OCI-LY3 (cell line): ENCODE measurements around the gene MYCBP2.

Experiments
- H2AFZ ChIP-seq: fragments of 200-600, 300-600 bp; shearing (Covaris generic); 2 replicates; pipeline ENCODE4 v1.6.0; 2014; ENCODE audit warnings: antibody characterized with exemption, low read depth, low read length
- H3K27ac ChIP-seq: fragments of 200-600, 300-600 bp; sonication (generic); 2 replicates; pipeline ENCODE4 v1.5.1; 2014; ENCODE audit warnings: mild to moderate bottlenecking, low read length, moderate library complexity, mixed read lengths
- H3K27me3 ChIP-seq: fragments of 200-600, 300-600 bp; sonication (generic); 2 replicates; pipeline ENCODE4 v1.6.1; 2014; ENCODE audit warnings: low read depth, low read length, mixed read lengths
- H3K36me3 ChIP-seq: fragments of 200-600, 300-600 bp; sonication (generic); replicated peaks from 2 replicates; pipeline ENCODE3; 2014; ENCODE audit warnings: low read depth, low read length, mixed read lengths
- H3K4me1 ChIP-seq: fragments of 300-600, 200-600 bp; sonication (generic); 2 replicates; pipeline ENCODE4 v1.6.1; 2014; ENCODE audit warnings: low read length, mixed read lengths
- H3K4me2 ChIP-seq: fragments of 200-600, 300-600 bp; sonication (generic); 2 replicates; pipeline ENCODE4 v1.6.1; 2014; ENCODE audit warnings: low read length, mixed read lengths
- H3K4me3 ChIP-seq: fragments of 300-600, 200-600 bp; sonication (generic); 2 replicates; pipeline ENCODE4 v1.5.1; 2014; ENCODE audit warnings: antibody characterized with exemption, mild to moderate bottlenecking, low read length, moderate library complexity
- H3K79me2 ChIP-seq: fragments of 300-600, 200-600 bp; shearing (Covaris generic); 2 replicates; pipeline ENCODE4 v1.6.1; 2014; ENCODE audit warnings: mild to moderate bottlenecking, low read length, mixed read lengths
- H3K9ac ChIP-seq: fragments of 300-600, 200-600 bp; shearing (Covaris generic); 2 replicates; pipeline ENCODE4 v1.6.0; 2014; ENCODE audit warnings: mild to moderate bottlenecking, low read length, moderate library complexity
- H3K9me3 ChIP-seq: fragments of 200-600, 300-600 bp; shearing (Covaris generic); 2 replicates; pipeline ENCODE4 v1.6.1; 2014; ENCODE audit warnings: low read length, mixed read lengths; ENCODE audit not compliant: insufficient read depth
- H4K20me1 ChIP-seq: fragments of 200-600, 300-600 bp; sonication (generic); 2 replicates; pipeline ENCODE4 v1.6.1; 2016; ENCODE audit warnings: low read length, mixed read lengths; ENCODE audit not compliant: insufficient read depth
- CTCF ChIP-seq: fragments of 200-600, 300-600 bp; sonication (generic); IDR thresholded peaks from 2 replicates; pipeline ENCODE4 v1.5.1; 2014; ENCODE audit warnings: antibody characterized with exemption, low read length, low read depth
- EZH2phosphoT487 ChIP-seq: fragments of 200-600 bp; shearing (Covaris generic); IDR thresholded peaks from 2 replicates; pipeline ENCODE4 v1.6.1; 2018; ENCODE audit warnings: antibody characterized with exemption, mixed run types, low read depth

Gene MYCBP2

GRCh38 chr13:77168237-77168636, 158.7 kb downstream of the MYCBP2 start:
- H3K4me1 ChIP-seq, result no peaks in the 10 kb centered on the region
- peaks cover 65% of the 10 kb centered on the region for H3K36me3 ChIP-seq
- H3K27ac ChIP-seq, result no peak overlapping the region

GRCh38 chr13:77150651-77151050, 176.2 kb downstream of the MYCBP2 start:
- Histone ChIP-seq H3K9me3 (no peaks in the 10 kb centered on the region), H3K9ac (no peak overlapping the region), H3K4me3 (no peak overlapping the region), H4K20me1 (no peaks in the 10 kb centered on the region), H3K27me3 (no peaks in the 10 kb centered on the region), H3K36me3 (peaks cover 22% of the 10 kb centered on the region), H3K4me1 (peaks cover 2% of the 10 kb centered on the region), H2AFZ (no peak overlapping the region), H3K79me2 (no peaks in the 10 kb centered on the region), H3K4me2 (no peak overlapping the region), H3K27ac (no peak overlapping the region)
- no peak for TF ChIP-seq EZH2phosphoT487
- no peak for TF ChIP-seq CTCF

More at GRCh38 chr13:77168237-77168636, 158.7 kb downstream of the MYCBP2 start:
- no peak overlapping the region for H2AFZ ChIP-seq
- no peaks in the 10 kb centered on the region for H3K79me2 ChIP-seq
- H3K9ac ChIP-seq, result no peak overlapping the region
- no peaks in the 10 kb centered on the region for H3K9me3 ChIP-seq
- H4K20me1 ChIP-seq, result no peaks in the 10 kb centered on the region
- no peak overlapping the region for H3K4me3 ChIP-seq
- no peak overlapping the region for H3K4me2 ChIP-seq
- TF ChIP-seq CTCF (no peak), EZH2phosphoT487 (no peak)
- H3K27me3 ChIP-seq, result no peaks in the 10 kb centered on the region

- H3K9ac ChIP-seq, result no peak overlapping the region
- no peaks in the 10 kb centered on the region for H3K9me3 ChIP-seq
- no peak overlapping the region for H3K4me2 ChIP-seq
- no peaks in the 10 kb centered on the region for H4K20me1 ChIP-seq
- no peaks in the 10 kb centered on the region for H3K27me3 ChIP-seq
- no peaks in the 10 kb centered on the region for H3K4me1 ChIP-seq
- H2AFZ ChIP-seq, result no peak overlapping the region
- peaks cover 43% of the 10 kb centered on the region for H3K36me3 ChIP-seq
- no peak for TF ChIP-seq CTCF
- TF ChIP-seq EZH2phosphoT487, result no peak
- no peak overlapping the region for H3K27ac ChIP-seq
- H3K4me3 ChIP-seq, result no peak overlapping the region
- H3K79me2 ChIP-seq, result no peaks in the 10 kb centered on the region
Measured at GRCh38 chr13:77143431-77143830, 183.5 kb downstream of the MYCBP2 start.

GRCh38 chr13:77139306-77139705, 187.6 kb downstream of the MYCBP2 start:
- H3K4me2 ChIP-seq, result no peak overlapping the region
- H3K4me1 ChIP-seq, result no peaks in the 10 kb centered on the region
- no peak overlapping the region for H3K27ac ChIP-seq
- H3K9me3 ChIP-seq, result no peaks in the 10 kb centered on the region
- H3K27me3 ChIP-seq, result no peaks in the 10 kb centered on the region
- no peaks in the 10 kb centered on the region for H3K79me2 ChIP-seq
- H3K4me3 ChIP-seq, result no peak overlapping the region
- peaks cover 44% of the 10 kb centered on the region for H3K36me3 ChIP-seq
- TF ChIP-seq EZH2phosphoT487 (no peak), CTCF (no peak)
- H3K9ac ChIP-seq, result no peak overlapping the region
- H4K20me1 ChIP-seq, result no peaks in the 10 kb centered on the region
- H2AFZ ChIP-seq, result no peak overlapping the region
